Measurements from ENCODE around the gene SLC6A19. TPM values are rescaled to one million over a fixed set of nuclear protein-coding genes. Genes with fewer than 3 reads are reported as not detected.

Gene SLC6A19
- total RNA-seq, 3 donors from 2014 or later, result 14.4 to 92.8 (median 29.2) TPM

- H3K4me1 ChIP-seq (ENCODE audit: low read depth), result no peaks in the 10 kb centered on the region
- DNase-seq (no peak), ATAC-seq (no peak)
- H3K4me3 ChIP-seq, result no peak overlapping the region
- peaks cover 11% of the 10 kb centered on the region for H3K9me3 ChIP-seq
- no peak for TF ChIP-seq CTCF (IDR thresholded peaks at IDR 0.05)
- intact Hi-C loops (cut with DNase I, micrococcal nuclease), result no loop called here
- no peaks in the 10 kb centered on the region for H3K36me3 ChIP-seq (ENCODE audit: low read depth)
These were observed 30.0 kb downstream of the SLC6A19 start for GRCh38 chr5:1231354-1231905.

- Histone ChIP-seq H3K4me3 (no peak overlapping the region), H3K4me1 (ENCODE audit: low read depth) (peaks cover 4% of the 10 kb centered on the region), H3K36me3 (ENCODE audit: low read depth) (no peaks in the 10 kb centered on the region), H3K9me3 (peaks cover 11% of the 10 kb centered on the region)
- no peak for TF ChIP-seq CTCF (IDR thresholded peaks at IDR 0.05)
- no peak for ATAC-seq
- no peak for DNase-seq
- intact Hi-C loops (cut with DNase I, micrococcal nuclease), result no loop called here
These were observed 31.4 kb downstream of the SLC6A19 start for GRCh38 chr5:1232780-1233179.

GRCh38 chr5:1235379-1235778 is 34.0 kb downstream of the SLC6A19 start:
- DNase-seq, result no peak
- Histone ChIP-seq H3K36me3 (ENCODE audit: low read depth) (no peaks in the 10 kb centered on the region), H3K9me3 (peaks cover 11% of the 10 kb centered on the region), H3K4me1 (ENCODE audit: low read depth) (peaks cover 23% of the 10 kb centered on the region), H3K4me3 (no peak overlapping the region)
- ATAC-seq, result no peak
- no peak for TF ChIP-seq CTCF (IDR thresholded peaks at IDR 0.05)
- intact Hi-C loops (cut with DNase I, micrococcal nuclease), result no loop called here

- TF ChIP-seq CTCF (IDR thresholded peaks at IDR 0.05), result no peak
- intact Hi-C loops (cut with DNase I, micrococcal nuclease), result no loop called here
- Histone ChIP-seq H3K4me3 (no peak overlapping the region), H3K9me3 (peaks cover 11% of the 10 kb centered on the region), H3K36me3 (ENCODE audit: low read depth) (no peaks in the 10 kb centered on the region), H3K4me1 (ENCODE audit: low read depth) (peaks cover 28% of the 10 kb centered on the region)
- no peak for DNase-seq
- no peak for ATAC-seq
These were observed 34.4 kb downstream of the SLC6A19 start for GRCh38 chr5:1235838-1236237.

- peak; percentile 92 for ATAC-seq
- no peak overlapping the region for H3K4me3 ChIP-seq
These were observed 38.3 kb downstream of the SLC6A19 start for GRCh38 chr5:1239505-1240251.

More at GRCh38 chr5:1239505-1240251, 38.3 kb downstream of the SLC6A19 start:
- H3K4me1 ChIP-seq (ENCODE audit: low read depth), result peaks cover 29% of the 10 kb centered on the region
- no peaks in the 10 kb centered on the region for H3K36me3 ChIP-seq (ENCODE audit: low read depth)
- peaks cover 11% of the 10 kb centered on the region for H3K9me3 ChIP-seq
- intact Hi-C loops (cut with DNase I, micrococcal nuclease), result no loop called here
- peak; percentile 86 to 93 (median 87) for DNase-seq
- no peak for TF ChIP-seq CTCF (IDR thresholded peaks at IDR 0.05)
